ENCODE results near the gene SPP1.
A peak's percentile ranks its signal among the peaks of the same experiment; 100 is the strongest.
"Not testable (repeated sequence)": the region's sequence is repeated elsewhere in the genome, so short reads cannot be mapped to it uniquely, and the experiment has no call there.

The SPP1 gene

DNA sequence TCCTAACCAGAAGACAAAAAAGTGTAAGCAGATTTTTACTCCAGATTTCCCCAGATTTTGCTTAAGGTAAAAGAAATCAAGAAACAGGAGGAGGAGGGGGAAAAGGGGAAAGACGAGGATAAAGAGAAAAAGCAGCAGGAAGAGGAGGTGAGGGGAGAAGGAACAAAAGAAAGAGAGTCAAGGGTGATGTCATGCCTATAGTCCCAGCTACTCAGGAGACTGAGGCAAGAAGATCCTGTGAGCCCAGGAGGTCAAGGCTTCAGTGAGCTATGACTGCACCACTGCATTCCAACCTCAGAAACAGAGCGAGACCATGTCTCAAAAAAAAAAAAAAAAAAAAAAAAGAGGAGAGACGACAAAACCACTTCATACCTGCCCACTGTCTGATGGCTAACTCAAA, 19.9 kb downstream of the SPP1 start:
- DNase-seq = no peak

DNA sequence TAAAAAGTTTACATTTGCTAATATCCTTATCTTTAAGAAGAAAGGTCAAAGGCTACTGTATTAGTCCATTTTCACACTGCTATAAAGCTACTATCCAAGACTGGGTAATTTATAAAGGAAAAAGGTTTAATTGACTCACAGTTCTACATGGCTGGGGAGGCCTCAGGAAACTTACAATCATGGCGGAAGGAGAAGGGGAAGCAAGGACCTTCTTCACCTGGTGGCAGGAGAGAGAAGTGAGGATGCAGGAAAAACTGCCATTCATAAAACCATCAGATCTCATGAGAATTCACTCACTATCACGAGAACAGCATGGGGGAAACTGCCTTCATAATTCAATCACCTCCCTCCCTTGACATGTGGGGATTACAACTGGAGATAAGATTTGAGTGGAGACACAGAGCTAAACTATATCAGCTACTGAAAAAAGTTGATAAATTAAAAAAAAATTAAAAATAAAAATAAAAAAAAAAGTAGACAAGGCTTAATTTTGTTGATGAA, 23.7 kb downstream of the SPP1 start:
- not testable (repeated sequence) for DNase-seq

DNA sequence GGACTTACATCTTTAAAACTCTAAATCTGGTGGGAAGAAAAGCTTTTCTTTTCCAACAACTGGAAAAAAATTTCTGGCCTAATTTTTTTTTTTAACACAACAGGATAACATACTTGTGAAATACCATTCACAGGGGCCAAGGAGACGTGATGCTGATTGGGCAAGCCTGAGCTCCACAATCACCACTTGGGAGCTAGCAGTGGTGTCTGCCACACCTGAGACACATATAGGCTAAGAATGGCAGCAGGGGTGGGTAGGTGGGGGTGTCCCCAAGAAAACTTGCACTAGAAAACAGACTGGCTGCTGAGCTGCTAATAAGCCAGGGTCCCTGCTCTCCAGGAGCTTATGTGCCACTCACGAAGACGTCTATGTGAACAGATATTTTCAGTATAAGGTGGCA, 26.4 kb downstream of the SPP1 start:
- DNase-seq = no peak

DNA sequence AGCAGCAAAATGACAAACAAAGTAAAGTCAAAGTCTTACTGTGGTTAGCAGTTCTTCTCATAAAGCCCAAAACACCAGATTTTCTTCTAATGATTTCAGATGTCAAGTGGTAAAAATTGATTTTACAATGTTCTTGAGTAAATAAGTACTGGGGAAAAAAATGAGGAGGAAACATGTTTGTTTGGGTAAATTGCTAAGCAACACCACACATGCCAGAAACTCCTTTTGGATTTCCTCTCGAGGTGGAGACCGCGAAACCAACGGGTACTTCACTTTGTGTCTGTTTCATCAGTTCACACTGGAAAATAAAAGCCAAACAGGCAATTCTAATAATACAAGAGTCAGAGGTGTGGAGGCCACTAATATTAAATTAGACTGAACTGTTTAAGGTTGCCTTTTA, 27.3 kb downstream of the SPP1 start:
- DNase-seq = peak; percentile 4

DNA sequence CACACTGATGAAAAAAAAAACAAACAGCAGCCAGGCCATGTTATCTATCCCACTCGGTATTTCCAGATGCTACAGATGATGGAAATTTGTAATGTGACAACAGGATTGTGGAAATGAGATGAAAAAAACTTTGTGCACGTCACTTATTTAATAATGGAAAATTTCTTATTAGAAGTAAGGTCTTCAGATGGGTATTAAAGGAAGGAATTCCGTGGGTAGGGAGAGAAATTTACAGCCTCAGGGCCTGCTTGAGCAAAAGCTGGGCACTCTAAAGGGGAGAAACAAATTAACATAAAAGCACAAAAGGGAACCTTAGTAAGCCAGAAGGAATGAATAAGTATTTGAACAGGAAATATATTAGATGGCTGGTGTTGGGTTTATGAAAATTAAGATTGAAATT, 27.7 kb downstream of the SPP1 start:
- no peak for DNase-seq

DNA sequence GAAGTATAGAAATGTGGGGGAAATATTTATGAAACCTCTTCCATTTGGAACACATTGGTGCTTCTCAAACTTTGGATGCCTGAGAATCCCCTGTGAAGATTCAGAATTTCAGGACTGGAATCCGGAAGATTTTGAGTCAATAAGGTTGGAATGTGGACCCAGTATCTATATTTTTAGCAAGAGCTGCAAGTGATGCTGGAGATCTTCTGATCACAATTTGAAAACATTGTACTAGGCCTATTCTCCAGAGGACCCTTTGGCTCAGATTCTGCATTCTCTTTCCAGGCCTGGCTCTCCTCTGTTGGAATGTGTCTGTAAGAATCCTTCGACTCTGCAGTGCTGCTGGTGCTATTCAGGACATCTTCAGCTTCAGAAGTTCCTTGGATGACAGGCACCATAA, 29.6 kb downstream of the SPP1 start:
- DNase-seq = no peak

DNA sequence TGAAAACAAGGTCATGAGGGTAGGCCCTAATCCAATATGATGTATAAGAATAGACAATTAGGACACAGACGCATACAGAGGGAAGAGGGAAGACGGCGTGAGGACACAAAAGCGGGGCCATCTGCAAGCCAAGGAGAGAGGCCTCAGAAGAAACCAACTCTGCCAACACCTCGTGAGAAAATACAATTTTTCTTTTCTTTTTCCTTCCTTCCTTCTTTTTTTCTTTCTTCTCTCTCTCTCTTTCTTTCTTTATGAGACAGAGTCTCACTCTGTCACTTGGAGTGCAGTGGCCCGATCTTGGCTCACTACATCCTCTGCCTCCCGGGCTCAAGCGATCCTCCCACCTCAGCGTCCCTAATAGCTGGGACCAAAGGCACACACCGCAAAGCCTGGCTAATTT, 30.4 kb downstream of the SPP1 start:
- no peak for DNase-seq

DNA sequence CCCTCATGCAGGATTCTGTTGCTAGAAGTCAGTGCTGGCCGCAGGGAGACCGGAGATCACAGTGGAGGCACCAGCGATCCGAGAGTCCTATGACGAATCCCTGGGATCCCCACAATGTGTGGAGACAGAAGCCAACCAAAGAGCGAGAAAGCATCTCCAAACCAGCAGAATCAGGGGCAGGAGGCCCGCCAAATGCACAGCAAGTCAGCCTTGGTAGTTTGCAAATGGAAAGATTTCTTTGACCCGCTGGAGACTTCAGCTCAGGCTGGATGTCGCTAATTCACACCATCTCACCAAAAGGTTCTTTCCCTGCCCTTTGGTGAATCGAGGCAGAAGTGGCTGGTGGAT, 31.4 kb downstream of the SPP1 start:
- no peak for DNase-seq

DNA sequence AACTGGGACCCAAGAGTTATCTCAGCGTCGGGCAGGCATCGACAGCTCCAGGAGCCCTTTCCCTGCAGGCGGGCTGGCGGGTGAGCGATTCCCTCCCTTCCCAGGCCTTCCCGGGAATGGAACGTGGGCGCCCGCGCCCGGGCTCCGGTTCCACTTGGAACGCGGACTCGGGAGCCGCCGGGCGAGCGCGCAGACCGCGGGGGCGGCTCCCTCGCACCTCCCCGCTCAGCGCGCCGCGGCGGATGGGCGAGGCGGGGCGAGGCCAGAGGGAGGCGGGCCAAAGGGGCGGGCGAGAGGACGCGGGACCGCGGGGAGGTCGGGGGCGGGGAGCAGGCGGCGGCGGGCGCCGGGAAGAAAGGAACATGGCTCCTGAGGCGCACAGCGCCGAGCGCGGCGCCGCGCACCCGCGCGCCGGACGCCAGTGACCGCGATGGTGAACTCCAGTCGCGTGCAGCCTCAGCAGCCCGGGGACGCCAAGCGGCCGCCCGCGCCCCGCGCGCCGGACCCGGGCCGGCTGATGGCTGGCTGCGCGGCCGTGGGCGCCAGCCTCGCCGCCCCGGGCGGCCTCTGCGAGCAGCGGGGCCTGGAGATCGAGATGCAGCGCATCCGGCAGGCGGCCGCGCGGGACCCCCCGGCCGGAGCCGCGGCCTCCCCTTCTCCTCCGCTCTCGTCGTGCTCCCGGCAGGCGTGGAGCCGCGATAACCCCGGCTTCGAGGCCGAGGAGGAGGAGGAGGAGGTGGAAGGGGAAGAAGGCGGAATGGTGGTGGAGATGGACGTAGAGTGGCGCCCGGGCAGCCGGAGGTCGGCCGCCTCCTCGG, 32.0 kb downstream of the SPP1 start, which contains the start of gene PKD2:
PKD2 (plus strand) TSS at position 332 of the 818 bp plus-strand sequence; CDS start at position 431, 99 bp downstream.
- peak; percentile 49 for DNase-seq

DNA sequence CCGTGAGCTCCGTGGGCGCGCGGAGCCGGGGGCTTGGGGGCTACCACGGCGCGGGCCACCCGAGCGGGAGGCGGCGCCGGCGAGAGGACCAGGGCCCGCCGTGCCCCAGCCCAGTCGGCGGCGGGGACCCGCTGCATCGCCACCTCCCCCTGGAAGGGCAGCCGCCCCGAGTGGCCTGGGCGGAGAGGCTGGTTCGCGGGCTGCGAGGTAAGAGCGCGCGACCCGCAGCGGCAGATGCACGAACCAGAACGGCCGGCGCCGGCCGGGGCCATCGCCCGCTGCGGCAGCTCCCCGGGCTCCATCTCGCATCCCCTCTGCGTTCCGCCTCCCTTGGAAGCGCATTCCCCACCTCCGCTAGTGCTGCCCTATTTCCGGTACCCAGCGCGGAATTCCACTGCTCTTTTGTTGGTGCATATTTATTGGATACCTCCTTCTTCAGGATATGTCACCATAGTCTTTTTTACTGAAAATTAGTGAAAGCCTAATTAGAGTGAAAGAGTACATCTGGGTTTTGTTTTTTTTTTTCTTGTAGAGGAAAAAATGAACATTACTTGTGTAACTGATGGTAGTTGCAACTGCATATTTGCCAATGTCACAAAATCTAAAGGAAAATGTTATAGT, 32.7 kb downstream of the SPP1 start:
- no peak for DNase-seq

DNA sequence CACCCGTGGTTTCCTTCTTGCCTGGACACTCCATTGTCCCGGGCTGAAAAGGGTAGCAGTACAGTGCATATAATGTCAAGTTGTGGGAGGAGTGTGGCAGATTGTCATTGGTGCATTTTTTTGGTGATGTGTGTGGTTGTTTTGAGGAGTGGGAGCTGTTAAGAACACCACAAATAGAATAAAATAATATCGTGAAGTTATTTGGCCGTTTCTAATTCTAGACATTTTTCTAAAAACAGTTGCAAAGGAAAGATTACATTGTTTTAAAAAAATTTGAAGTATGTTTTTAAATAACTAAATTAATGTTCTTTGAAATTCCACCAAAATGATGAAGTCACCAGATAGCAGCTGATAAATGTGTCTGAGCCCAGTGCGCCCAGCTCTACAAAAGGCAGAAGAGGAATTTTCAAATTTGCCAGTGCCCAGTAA, 33.2 kb downstream of the SPP1 start:
- DNase-seq = no peak

DNA sequence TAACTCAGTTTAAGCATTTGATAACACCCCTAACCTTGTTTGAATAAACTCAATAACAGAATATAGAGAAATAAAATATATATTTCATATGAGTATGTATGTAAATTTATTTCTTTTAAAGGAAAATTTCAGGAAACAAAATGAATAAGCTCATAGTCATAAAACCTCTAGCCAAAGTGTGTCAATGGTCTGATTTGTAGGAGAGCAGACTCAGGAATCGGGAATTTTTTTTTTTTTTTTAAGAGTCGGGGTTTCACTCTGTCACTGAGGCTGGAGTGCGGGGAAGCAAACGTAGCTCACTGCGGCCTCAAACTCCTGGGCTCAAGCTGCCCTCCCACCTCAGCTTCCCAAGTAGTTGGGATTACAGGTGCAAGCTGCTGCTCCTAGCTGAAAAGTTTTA, 34.4 kb downstream of the SPP1 start:
- DNase-seq = no peak

DNA sequence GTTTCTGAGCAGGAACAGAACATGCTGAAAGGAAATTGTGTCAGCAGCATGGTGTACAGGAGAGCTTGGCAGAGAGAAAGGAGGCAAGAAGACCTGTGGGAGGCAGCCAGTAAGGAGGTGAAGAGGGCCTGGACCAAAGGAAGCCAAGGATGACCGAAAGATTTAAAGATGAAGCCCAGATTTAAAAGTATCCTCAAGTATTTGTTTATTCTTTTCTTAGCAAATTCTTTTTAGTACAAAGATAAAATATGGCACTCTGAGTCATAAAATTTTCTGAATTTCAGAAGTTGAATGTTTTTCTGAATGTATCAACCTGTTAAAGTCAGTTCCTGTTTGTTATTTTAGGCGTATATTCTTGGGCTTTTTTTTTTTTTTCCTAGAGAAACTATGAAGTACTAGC, 35.5 kb downstream of the SPP1 start:
- DNase-seq = no peak

DNA sequence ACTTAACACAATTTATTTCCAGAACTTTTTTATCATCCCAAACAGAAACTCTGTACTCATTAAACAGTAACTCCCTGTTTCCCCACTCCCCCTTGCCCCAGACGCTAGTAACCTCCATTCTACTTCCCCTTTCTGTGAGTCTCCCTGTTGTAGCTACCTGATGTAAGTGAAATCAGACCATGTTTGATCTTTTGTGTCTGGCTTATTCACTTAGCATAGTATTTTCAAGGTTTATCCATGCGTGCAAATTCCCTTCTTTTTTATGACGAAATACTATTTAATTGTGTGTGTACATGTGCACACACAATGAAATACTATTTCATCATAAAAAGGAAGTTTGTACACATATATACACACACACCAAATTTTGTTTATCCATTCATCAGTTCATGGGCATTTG, 37.1 kb downstream of the SPP1 start:
- no peak for DNase-seq

DNA sequence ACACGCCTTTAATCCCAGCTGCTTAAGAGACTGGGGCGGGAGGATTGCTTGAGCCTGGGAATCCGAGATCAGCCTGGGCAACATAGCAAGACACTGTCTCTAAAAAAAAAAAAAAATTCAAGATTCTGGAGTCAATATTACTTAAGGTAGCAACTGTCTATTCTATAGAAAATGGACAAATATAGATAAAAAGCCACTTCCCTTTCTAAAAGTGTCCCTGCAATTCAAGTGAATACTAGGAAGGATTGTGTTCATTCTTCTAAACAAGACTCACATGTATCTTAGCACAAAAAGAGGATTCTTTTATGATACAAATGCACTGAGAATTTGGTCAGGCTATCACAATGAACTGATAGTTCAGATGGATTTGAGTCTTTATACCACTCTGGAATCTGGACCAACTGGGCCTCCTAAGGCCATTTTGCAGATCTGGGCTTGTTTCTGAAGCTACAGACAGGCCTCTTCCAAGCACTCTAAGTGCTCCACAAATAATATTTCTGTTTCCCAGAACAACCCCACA, 38.9 kb downstream of the SPP1 start:
- no peak for DNase-seq

DNA sequence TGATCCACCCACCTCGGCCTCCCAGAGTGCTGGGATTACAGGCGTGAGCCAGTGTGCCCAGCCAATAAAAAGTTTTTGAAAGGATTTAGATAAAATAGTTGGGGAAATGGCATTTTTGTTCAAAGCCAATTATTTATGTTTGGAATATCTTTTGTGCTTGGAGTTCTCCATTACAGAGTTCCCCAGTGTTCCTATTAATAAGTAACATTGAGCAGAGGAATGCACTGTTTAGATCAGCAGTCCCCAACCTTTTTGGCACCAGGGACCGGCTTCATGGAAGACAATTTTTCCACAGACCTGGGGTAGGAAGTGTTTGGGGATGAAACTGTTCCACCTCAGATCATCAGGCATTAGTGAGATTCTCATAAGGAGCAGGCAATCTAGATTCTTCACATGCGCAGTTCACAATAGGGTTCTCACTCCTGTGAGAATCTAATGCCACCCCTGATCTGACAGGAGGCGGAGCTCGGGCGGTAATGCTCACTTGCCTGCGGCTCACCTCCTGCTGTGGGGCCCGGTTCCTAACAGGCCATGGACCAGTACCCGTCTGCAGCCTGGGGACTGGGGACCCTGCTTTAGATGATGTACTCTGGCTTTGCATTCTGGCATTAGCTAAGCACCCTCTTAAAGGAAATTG, 40.3 kb downstream of the SPP1 start:
- DNase-seq = no peak

DNA sequence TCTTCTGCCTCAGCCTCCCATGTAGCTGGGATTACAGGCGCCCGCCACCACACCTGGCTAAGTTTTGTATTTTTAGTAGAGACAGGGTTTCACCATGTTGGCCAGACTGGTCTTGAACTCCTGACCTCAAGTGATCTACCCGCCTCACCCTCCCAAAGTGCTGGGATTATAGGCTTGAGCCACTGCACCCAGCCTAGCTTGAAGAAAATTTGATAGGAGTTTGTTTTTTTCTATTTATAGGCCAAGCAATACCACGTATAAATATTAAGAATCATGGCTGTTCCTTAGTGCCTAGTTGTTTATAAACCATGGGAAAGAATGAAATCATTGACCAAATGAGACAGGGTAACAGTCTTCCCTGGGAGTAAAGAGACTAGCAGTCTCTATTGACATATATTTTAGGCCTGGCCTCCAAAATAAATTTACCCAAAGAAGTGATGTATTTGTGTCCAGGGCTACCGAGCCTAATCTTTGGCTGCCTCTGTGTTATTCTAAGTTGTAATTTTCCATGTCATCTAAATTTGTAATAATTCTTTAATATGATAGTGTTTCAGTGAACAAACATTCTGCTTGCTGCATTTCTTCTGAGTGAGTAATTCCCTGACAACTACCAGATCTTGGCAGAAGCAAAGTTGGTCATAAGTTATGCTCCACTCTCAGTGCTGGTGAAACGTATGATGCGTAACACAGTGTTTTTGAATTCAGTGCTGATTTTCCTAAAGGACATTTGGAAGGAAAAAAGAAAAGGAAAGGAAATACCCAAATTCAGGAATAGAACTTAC, 42.2 kb downstream of the SPP1 start:
- no peak for DNase-seq

DNA sequence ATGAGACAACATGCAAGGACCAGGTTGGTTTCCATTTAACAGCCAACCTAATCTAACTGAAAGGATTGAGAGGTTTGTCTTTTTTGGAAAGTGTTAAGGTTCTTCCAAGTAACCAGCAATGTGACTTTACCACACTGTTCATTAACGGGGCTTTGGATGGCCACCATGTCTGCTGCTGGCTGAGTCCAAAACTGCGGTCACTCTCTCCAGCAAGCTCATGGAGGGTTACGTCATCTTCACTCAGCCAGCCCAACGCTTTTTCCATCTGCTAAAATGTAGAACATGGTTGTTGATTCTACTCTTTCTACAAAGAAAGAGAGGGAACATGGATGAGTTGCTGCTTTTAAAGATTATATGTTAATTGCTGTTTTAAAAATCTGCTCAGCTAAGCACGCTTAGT, 43.0 kb downstream of the SPP1 start:
- DNase-seq = no peak

DNA sequence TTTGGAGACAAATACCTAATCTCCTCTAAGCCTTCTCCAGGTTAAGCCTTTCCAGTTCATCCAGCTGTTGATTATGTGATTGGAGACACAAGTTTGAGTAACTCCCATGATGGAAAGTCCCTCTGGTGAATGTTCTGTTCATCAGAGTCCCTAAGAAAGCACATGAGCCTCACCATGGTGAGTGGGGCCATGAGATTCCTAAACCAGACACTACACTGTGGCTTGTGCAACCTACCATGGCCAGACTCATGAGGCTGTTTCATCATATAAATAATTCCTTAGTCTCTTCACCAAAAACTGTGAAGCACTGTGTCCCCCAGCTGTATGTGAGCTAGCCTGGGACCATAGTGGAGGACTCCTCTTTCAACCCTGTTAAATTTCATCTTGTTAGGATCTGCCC, 46.3 kb downstream of the SPP1 start:
- DNase-seq = no peak

DNA sequence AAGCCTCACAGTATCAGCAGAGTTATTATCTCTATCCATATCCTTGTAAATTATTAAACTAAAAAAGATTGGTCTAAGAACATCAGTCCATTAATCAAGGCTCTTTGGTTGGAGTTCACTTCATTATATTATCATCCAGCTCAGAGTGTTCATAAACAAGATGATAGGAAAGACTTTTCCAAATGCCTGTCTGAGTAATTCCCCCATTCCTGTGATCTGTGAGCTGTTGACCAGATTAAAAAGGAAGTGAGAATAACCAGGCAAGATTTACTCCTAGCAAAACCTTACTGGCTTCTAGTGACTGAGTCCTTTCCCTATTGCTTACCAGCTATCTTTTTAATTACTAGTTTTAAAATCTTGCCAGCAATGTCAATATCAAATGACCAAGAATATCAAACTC, 46.8 kb downstream of the SPP1 start:
- no peak for DNase-seq

DNA sequence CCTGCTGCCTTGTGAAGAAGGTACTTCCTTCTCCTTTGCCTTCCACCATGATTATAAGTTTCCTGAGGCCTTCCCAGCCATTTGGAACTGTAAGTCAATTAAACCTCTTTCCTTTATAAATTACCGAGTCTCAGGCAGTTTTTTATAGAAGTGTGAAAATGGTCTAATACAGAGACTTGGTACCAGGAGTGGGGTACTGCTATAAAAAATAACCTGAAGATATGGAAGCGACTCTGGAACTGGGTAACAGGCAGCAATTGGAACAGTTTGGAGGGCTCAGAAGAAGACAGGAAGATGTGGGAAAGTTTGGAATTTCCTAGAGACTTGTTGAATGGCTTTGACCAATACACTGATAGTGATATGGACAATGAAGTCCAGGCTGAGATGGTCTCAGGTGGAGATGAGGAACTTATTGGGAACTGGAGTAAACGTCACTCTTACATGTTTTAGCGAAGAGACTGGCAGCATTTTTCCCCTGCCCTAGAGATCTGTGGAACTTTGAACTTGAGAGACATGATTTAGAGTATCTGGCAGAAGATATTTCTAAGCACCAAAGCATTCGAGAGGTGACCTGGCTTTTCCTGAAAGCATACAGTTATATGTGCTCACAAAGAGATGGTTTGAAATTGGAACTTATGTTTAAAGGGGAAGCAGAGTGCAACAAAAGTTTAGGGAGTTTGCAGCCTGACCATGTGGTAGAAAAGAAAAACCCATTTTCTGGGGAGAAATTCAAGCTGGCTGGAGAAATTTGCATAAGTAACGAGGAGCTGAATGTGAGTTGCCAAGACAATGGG, 50.6 kb downstream of the SPP1 start:
- not testable (repeated sequence) for DNase-seq

All from NCI-H774 (cell line).